ENCODE results near the gene RAB36.

DNA sequence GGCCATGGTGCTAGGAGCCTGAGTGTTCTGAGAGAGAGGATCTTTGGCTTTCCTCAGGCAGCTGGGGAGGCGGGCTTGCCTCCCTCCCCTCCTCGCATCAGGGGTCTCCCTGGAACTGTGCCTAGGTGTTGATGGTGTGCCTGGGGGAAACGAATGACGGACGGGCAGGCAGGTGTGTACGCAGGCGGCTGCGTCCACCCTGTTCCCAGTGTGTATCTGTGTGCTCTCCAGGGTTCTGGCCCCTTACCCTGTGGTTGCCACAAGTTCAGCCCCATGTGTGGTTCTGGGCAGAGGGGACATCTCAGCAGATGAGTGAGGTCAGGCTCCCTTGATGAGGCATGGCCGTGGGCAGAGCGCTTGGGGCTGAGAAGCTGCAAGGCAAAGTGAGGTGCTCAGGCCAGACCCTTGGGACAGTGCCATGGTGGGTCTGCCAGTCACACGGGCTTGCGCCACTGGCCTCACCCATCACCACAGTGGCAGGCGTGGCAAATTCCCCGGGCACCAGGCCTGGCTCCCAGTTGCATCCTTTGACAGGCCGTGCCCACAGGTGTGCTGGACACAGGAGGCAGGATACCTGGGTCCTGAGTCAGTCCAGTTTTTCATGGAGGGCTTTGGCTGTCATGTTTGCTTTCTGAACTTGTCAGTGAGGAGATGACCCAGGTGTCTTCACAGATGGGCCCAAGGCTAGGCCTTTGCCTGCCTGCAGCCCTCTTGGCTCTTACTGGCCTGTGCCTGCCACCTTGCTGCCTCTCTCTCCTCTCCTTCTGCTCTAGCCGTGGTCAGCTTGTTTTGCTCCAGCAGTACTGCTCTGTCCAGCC lies 47.7 kb upstream of the RAB36 start:
- TF ChIP-seq, protein P1, sequence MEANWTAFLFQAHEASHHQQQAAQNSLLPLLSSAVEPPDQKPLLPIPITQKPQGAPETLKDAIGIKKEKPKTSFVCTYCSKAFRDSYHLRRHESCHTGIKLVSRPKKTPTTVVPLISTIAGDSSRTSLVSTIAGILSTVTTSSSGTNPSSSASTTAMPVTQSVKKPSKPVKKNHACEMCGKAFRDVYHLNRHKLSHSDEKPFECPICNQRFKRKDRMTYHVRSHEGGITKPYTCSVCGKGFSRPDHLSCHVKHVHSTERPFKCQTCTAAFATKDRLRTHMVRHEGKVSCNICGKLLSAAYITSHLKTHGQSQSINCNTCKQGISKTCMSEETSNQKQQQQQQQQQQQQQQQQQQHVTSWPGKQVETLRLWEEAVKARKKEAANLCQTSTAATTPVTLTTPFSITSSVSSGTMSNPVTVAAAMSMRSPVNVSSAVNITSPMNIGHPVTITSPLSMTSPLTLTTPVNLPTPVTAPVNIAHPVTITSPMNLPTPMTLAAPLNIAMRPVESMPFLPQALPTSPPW (CRISPR knock-in tag; IDR thresholded peaks at IDR 0.05): no peak
- TF ChIP-seq CTCF (IDR thresholded peaks at IDR 0.05 in 2 of 3, conservative IDR thresholded peaks at IDR 0.05 in 1 of 3; ENCODE audit: insufficient read depth in 2 of 3, low read depth in 1 of 3, low read length in 3 of 3) (no peak), RAD51 (IDR thresholded peaks at IDR 0.05; ENCODE audit: borderline replicate concordance, low read depth) (no peak), ELF1 (tag; IDR thresholded peaks at IDR 0.05) (no peak), DMBX1 (CRISPR knock-in tag; IDR thresholded peaks at IDR 0.05; ENCODE audit: borderline replicate concordance) (no peak)
- TF ChIP-seq, protein P2, sequence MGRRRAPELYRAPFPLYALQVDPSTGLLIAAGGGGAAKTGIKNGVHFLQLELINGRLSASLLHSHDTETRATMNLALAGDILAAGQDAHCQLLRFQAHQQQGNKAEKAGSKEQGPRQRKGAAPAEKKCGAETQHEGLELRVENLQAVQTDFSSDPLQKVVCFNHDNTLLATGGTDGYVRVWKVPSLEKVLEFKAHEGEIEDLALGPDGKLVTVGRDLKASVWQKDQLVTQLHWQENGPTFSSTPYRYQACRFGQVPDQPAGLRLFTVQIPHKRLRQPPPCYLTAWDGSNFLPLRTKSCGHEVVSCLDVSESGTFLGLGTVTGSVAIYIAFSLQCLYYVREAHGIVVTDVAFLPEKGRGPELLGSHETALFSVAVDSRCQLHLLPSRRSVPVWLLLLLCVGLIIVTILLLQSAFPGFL (CRISPR knock-in tag; IDR thresholded peaks at IDR 0.05): no peak

Data from K562 (cell line).